ENCODE data around the gene ARHGEF4. TPM values are rescaled to one million over a fixed set of nuclear protein-coding genes. Genes with fewer than 3 reads are reported as not detected.
A peak's percentile ranks its signal among the peaks of the same experiment; 100 is the strongest.

ARHGEF4 gene
- total and polyA plus RNA-seq, 3 experiments from 2014 or later = 0.51 to 5.3 (median 1.2) TPM

DNA sequence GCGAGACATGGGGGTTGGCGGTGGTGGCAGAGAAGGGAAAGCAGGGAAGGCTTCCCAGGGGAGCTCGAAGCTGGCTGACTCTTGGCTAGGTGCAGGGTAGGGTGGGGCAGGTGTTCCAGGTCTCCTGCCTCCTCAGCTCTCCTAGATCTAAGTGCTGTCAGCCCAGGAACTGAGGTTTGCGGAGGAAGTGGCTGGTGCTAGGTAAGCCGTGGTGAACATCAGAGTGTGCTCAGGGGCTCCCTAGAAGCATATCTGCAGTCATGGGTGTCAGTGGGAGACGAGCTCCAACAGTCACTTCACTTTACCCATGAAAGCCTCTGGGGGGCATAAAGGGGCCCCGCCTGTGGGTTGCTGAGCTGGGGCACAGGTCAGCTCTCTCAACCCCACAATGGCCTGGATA, 34.1 kb downstream of the ARHGEF4 start:
- Histone ChIP-seq H3K9me3 (ENCODE audit: low read length) (no peaks in the 10 kb centered on the region), H3K36me3 (ENCODE audit: insufficient read depth, low read length) (no peaks in the 10 kb centered on the region), H3K4me3 (ENCODE audit: low read length) (no peak overlapping the region), H3K27me3 (ENCODE audit: insufficient read depth, low read length, poor library complexity, severe bottlenecking) (no peaks in the 10 kb centered on the region), H3K27ac (ENCODE audit: low read depth, low read length) (no peak overlapping the region), H3K4me1 (ENCODE audit: insufficient read depth, low read length) (no peaks in the 10 kb centered on the region)
- no peaks in the 10 kb centered on the region for H3K9me3 Mint-ChIP-seq
- peaks cover 1 to 14% of the 10 kb centered on the region in 2 donors for H3K27me3 Mint-ChIP-seq
- no peaks in the 10 kb centered on the region for H3K4me1 Mint-ChIP-seq
- no peak overlapping the region for H3K4me3 Mint-ChIP-seq
- ChIA-PET POLR2A (no interaction called here), CTCF (interaction anchor here (0.5 to 11.9 kb wide), 2 partner anchors 73 to 474 kb away, joined by 3 to 195 read pairs; no protein-coding TSS in a partner anchor)
- no peak overlapping the region for H3K27ac Mint-ChIP-seq
- no peak for DNase-seq
- no peaks in the 10 kb centered on the region for H3K36me3 Mint-ChIP-seq

DNA sequence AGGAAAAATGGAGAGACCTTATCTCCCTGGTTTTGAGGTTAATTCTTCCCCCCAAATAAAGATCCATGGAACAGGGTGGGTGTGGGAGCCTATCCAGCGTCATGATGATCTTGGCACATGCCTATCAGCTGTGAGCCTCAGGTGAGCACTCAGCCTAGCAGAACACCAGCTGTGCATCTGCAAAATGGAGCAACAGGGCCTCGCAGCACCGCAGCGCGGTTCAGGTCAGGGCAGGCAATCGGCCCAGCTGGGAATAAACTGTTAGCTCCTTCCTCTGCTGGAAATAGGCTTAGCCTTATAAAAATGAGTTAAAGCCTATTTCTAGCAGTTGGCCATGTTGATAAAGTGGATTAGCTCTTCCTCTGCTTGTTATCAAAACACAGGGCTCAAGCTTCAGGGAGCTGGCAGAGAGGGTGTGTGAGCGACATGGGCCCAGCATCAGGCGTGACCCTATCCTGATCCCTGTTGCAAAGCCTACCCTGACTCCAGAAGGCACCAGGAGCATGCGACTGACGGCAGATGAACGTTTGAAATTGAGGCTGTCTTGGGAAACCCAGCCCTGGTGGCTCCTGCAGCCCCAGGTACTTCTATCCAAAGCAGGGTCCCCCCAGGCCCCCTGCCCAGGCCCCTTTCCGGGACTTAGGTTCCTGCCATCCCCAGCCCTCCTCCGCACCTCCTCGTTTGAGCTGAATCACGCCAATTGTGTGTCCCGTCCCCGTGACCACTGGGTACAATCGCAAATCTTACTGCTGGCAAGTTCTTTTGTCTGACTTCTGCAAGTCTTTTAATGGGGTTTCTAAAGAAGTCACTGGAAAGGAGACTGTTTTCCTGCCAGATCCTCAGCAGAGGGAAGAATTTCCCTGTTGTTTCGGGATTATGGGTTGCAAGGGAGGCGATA, 35.4 kb downstream of the ARHGEF4 start:
- POLR2A ChIA-PET = interaction anchor here (2.2 kb wide), 1 partner anchor 75 kb away, joined by 6 read pairs; no protein-coding TSS in a partner anchor
- Histone ChIP-seq H3K9me3 (ENCODE audit: low read length) (no peaks in the 10 kb centered on the region), H3K27ac (ENCODE audit: low read depth, low read length) (no peak overlapping the region), H3K27me3 (ENCODE audit: insufficient read depth, low read length, poor library complexity, severe bottlenecking) (no peaks in the 10 kb centered on the region), H3K36me3 (ENCODE audit: insufficient read depth, low read length) (no peaks in the 10 kb centered on the region), H3K4me1 (ENCODE audit: insufficient read depth, low read length) (no peaks in the 10 kb centered on the region), H3K4me3 (ENCODE audit: low read length) (no peak overlapping the region)
- CTCF ChIA-PET = interaction anchor here (11.9 kb wide), 1 partner anchor 74 kb away, joined by 195 read pairs; no protein-coding TSS in a partner anchor
- H3K4me3 Mint-ChIP-seq = no peak overlapping the region
- H3K27ac Mint-ChIP-seq = peak overlapping the region in 1 of 8 donors; percentile 87
- H3K9me3 Mint-ChIP-seq = no peaks in the 10 kb centered on the region
- H3K4me1 Mint-ChIP-seq = no peaks in the 10 kb centered on the region
- peaks cover 1 to 14% of the 10 kb centered on the region in 2 donors for H3K27me3 Mint-ChIP-seq
- no peak for DNase-seq
- no peaks in the 10 kb centered on the region for H3K36me3 Mint-ChIP-seq

DNA sequence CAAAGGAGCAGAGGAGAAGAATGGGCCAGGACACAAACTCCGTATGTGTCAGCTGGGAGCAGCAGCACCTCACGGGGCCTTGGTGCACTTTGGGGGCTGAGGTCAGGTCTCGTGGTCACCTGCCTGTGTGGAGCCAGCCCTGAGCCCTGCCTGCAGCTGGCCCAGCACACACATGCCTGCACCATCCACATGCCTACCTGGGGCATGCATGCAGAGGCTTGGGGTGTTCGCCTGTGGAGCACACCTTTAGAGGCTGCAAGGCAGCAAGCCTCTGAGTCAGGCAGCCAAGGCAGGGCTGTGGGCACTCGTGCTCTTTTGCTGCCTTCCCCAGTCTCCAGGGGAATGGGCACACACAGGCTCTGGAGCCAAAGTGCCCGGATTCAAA, 36.0 kb downstream of the ARHGEF4 start:
- CTCF ChIA-PET = interaction anchor here (1.0 to 11.9 kb wide), 5 partner anchors 9 to 74 kb away, joined by 4 to 195 read pairs (median 5); no protein-coding TSS in a partner anchor
- H3K9me3 Mint-ChIP-seq = no peaks in the 10 kb centered on the region

DNA sequence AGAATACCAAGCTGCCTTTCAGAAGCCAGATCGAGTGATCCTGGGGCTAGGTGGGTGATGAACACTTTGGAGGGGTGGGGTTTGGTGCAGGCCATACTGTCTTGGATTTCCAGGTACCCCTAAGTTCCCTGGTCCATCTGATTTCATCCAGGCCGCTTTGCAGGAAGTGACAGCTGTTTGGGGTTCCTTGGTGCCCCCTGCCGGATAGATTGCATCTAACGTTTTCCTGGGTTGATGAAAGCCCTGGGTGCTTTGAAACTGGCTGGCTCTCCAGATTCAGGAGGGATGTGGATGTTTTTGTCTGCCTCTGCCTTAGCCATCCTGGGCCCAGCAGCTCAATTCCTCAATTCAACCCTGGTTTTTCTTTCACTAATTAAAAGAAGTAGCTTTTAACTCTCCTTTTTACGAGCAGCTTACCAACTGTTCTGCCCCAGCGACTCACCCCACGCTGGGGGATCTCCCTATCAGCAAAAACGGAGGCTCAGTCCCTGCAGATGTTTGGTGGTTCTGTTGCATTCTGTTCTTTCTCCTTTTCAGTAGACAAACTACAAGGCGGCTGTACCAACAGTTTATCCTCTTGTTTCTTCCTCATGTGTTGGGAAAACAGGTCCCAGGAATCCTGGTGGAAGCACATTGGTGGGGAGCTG, 37.1 kb downstream of the ARHGEF4 start:
- ChIA-PET CTCF (interaction anchor here (0.6 to 11.9 kb wide), 14 partner anchors 8 to 144 kb away, joined by 3 to 195 read pairs (median 4); no protein-coding TSS in a partner anchor), POLR2A (interaction anchor here (0.6 to 2.2 kb wide), 2 partner anchors 75 to 76 kb away, joined by 3 to 6 read pairs; no protein-coding TSS in a partner anchor)
- H3K27me3 Mint-ChIP-seq = peaks cover 0 to 10% of the 10 kb centered on the region in 2 donors
- Histone ChIP-seq H3K36me3 (ENCODE audit: insufficient read depth, low read length) (no peaks in the 10 kb centered on the region), H3K4me1 (ENCODE audit: insufficient read depth, low read length) (no peaks in the 10 kb centered on the region), H3K27me3 (ENCODE audit: insufficient read depth, low read length, poor library complexity, severe bottlenecking) (no peaks in the 10 kb centered on the region), H3K4me3 (ENCODE audit: low read length) (no peak overlapping the region), H3K27ac (ENCODE audit: low read depth, low read length) (no peak overlapping the region), H3K9me3 (ENCODE audit: low read length) (no peaks in the 10 kb centered on the region)
- H3K4me1 Mint-ChIP-seq = no peaks in the 10 kb centered on the region
- no peaks in the 10 kb centered on the region for H3K9me3 Mint-ChIP-seq
- H3K27ac Mint-ChIP-seq = no peak overlapping the region
- DNase-seq = peak; percentile 48 to 78 (median 53)
- no peak overlapping the region for H3K4me3 Mint-ChIP-seq
- H3K36me3 Mint-ChIP-seq = no peaks in the 10 kb centered on the region

More for the DNA sequence above, 36.0 kb downstream of the ARHGEF4 start:
- DNase-seq = no peak
- H3K4me3 Mint-ChIP-seq = no peak overlapping the region
- no peaks in the 10 kb centered on the region for H3K36me3 ChIP-seq (ENCODE audit: insufficient read depth, low read length)
- H3K27me3 Mint-ChIP-seq = peaks cover 0 to 10% of the 10 kb centered on the region in 2 donors
- no peaks in the 10 kb centered on the region for H3K4me1 Mint-ChIP-seq
- no peak overlapping the region for H3K27ac ChIP-seq (ENCODE audit: low read depth, low read length)
- no peak overlapping the region for H3K27ac Mint-ChIP-seq
- POLR2A ChIA-PET = interaction anchor here (2.2 kb wide), 1 partner anchor 75 kb away, joined by 6 read pairs; no protein-coding TSS in a partner anchor
- H3K27me3 ChIP-seq (ENCODE audit: insufficient read depth, low read length, poor library complexity, severe bottlenecking) = no peaks in the 10 kb centered on the region
- no peaks in the 10 kb centered on the region for H3K4me1 ChIP-seq (ENCODE audit: insufficient read depth, low read length)
- H3K4me3 ChIP-seq (ENCODE audit: low read length) = no peak overlapping the region
- no peaks in the 10 kb centered on the region for H3K9me3 ChIP-seq (ENCODE audit: low read length)
- no peaks in the 10 kb centered on the region for H3K36me3 Mint-ChIP-seq

DNA sequence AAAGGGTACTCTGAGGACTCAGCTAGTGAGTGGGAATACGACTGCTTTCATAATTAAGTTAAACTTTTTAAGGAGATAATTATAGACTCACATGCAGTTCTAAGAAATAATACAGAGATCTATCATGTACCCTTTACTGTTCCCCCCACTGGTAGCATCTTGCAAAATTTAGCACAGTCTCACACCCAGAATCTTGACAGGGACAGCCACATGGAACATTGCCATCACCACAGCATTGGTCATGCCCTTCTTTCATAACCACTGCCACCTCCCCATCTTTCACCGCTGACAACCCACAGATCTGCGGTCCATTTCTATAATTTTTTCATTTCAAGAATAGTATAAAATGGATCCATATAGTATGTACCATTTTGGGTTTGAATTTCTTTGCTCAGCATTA, 37.8 kb downstream of the ARHGEF4 start:
- Mint-ChIP-seq H3K36me3 (no peaks in the 10 kb centered on the region), H3K9me3 (no peaks in the 10 kb centered on the region), H3K27ac (no peak overlapping the region), H3K27me3 (peaks cover 1 to 3% of the 10 kb centered on the region in 2 donors), H3K4me1 (no peaks in the 10 kb centered on the region), H3K4me3 (no peak overlapping the region)
- no peaks in the 10 kb centered on the region for H3K4me1 ChIP-seq (ENCODE audit: insufficient read depth, low read length)
- H3K27ac ChIP-seq (ENCODE audit: low read depth, low read length) = no peak overlapping the region
- no peaks in the 10 kb centered on the region for H3K36me3 ChIP-seq (ENCODE audit: insufficient read depth, low read length)
- no peak overlapping the region for H3K4me3 ChIP-seq (ENCODE audit: low read length)
- H3K9me3 ChIP-seq (ENCODE audit: low read length) = no peaks in the 10 kb centered on the region
- DNase-seq = no peak
- no peaks in the 10 kb centered on the region for H3K27me3 ChIP-seq (ENCODE audit: insufficient read depth, low read length, poor library complexity, severe bottlenecking)
- ChIA-PET POLR2A (interaction anchor here (2.2 kb wide), 1 partner anchor 77 kb away, joined by 6 read pairs; no protein-coding TSS in a partner anchor), CTCF (interaction anchor here (1.1 to 11.9 kb wide), 6 partner anchors 32 to 105 kb away, joined by 3 to 195 read pairs (median 4); no protein-coding TSS in a partner anchor)

DNA sequence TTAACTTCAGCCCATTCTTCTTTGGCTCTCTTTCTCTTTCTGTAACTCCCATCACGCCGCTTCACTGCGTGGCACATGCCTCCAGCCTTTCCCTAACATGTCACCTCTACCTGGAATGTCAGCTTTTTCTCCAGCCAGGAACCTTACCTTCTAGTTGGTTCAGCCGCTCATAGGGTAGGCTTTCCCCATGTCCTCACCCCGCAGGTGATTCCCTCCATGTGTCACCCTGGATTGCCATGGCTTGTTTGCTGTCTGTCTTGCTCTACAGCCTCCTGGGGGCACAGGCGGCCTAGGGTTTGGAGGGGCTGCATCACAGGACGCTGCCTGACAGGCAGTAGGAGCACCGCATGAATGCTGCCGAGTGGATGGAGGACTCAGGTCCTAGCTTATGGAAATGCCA, 39.2 kb downstream of the ARHGEF4 start:
- CTCF ChIA-PET = interaction anchor here (1.1 to 11.9 kb wide), 2 partner anchors 45 to 78 kb away, joined by 3 to 195 read pairs; no protein-coding TSS in a partner anchor
- POLR2A ChIA-PET = no interaction called here

DNA sequence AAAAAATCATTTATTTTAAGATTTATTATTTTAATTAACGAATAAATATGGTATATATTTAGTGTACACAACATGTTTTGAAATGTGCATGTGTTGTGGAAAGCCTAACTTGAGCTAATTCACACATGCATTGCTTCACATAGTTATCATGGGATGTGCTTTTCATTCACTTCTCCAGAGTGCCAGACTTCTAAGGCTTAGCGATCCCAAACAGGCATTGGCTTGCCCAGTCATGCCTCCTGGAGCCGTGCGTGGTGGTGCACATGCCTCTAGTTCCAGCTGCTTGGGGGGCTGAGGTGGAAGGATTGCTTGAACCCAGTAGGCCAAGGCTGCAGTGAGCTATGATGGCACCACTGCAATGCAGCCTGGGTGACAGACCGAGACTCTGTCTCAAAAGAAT, 40.5 kb downstream of the ARHGEF4 start:
- Mint-ChIP-seq H3K9me3 (no peaks in the 10 kb centered on the region), H3K27ac (no peak overlapping the region), H3K4me1 (no peaks in the 10 kb centered on the region), H3K27me3 (peaks cover 7 to 12% of the 10 kb centered on the region in 2 donors), H3K4me3 (no peak overlapping the region), H3K36me3 (no peaks in the 10 kb centered on the region)
- Histone ChIP-seq H3K4me3 (ENCODE audit: low read length) (no peak overlapping the region), H3K36me3 (ENCODE audit: insufficient read depth, low read length) (no peaks in the 10 kb centered on the region), H3K4me1 (ENCODE audit: insufficient read depth, low read length) (no peaks in the 10 kb centered on the region), H3K9me3 (ENCODE audit: low read length) (no peaks in the 10 kb centered on the region), H3K27ac (ENCODE audit: low read depth, low read length) (no peak overlapping the region), H3K27me3 (ENCODE audit: insufficient read depth, low read length, poor library complexity, severe bottlenecking) (no peaks in the 10 kb centered on the region)
- ChIA-PET CTCF (interaction anchor here (11.9 kb wide), 1 partner anchor 79 kb away, joined by 195 read pairs; no protein-coding TSS in a partner anchor), POLR2A (no interaction called here)
- DNase-seq = no peak

More for the DNA sequence above, 39.2 kb downstream of the ARHGEF4 start:
- Mint-ChIP-seq H3K4me3 (no peak overlapping the region), H3K36me3 (no peaks in the 10 kb centered on the region), H3K27ac (no peak overlapping the region), H3K9me3 (no peaks in the 10 kb centered on the region), H3K27me3 (peaks cover 0 to 3% of the 10 kb centered on the region in 2 donors), H3K4me1 (no peaks in the 10 kb centered on the region)
- Histone ChIP-seq H3K36me3 (ENCODE audit: insufficient read depth, low read length) (no peaks in the 10 kb centered on the region), H3K9me3 (ENCODE audit: low read length) (no peaks in the 10 kb centered on the region), H3K4me3 (ENCODE audit: low read length) (no peak overlapping the region), H3K4me1 (ENCODE audit: insufficient read depth, low read length) (no peaks in the 10 kb centered on the region), H3K27ac (ENCODE audit: low read depth, low read length) (no peak overlapping the region), H3K27me3 (ENCODE audit: insufficient read depth, low read length, poor library complexity, severe bottlenecking) (no peaks in the 10 kb centered on the region)
- DNase-seq = no peak
